Measurements from ENCODE around the gene PTPMT1.

Gene PTPMT1

GRCh38 chr11:47586098-47586855 is 20.9 kb downstream of the PTPMT1 start, which contains the start of gene FAM180B:
Gene FAM180B, plus strand, starts transcription at chr11:47586678. Its CDS starts 91 bp downstream, at chr11:47586769.
- no peaks in the 10 kb centered on the region for H3K9me3 ChIP-seq (ENCODE audit: control insufficient read depth, insufficient read depth, low read length)
- no peaks in the 10 kb centered on the region for H3K4me1 ChIP-seq (ENCODE audit: control insufficient read depth, insufficient read depth, low read length)
- 0 out of 2 replicates have a peak, but pooled peaks cover 4% of the 10 kb centered on the region for H3K27me3 ChIP-seq (ENCODE audit: control insufficient read depth, insufficient read depth, low read length)
- H3K36me3 ChIP-seq (ENCODE audit: control insufficient read depth, insufficient read depth, low read length) = peaks cover 38% of the 10 kb centered on the region
- H3K9ac ChIP-seq (ENCODE audit: low read depth, low read length) = no peak within 1 kb of the TSS
- no peak within 1 kb of the TSS for H3K27ac ChIP-seq (ENCODE audit: low read depth, low read length)
- H3K4me3 ChIP-seq (ENCODE audit: low read depth, low read length) = no peak within 1 kb of the TSS

- Histone ChIP-seq H3K27ac (ENCODE audit: low read depth, low read length) (no peak overlapping the region), H3K4me1 (ENCODE audit: control insufficient read depth, insufficient read depth, low read length) (peaks cover 5% of the 10 kb centered on the region; the same call in 1 of the 2 replicates), H3K27me3 (ENCODE audit: control insufficient read depth, insufficient read depth, low read length) (peaks cover 10% of the 10 kb centered on the region), H3K9me3 (ENCODE audit: control insufficient read depth, insufficient read depth, low read length) (no peaks in the 10 kb centered on the region), H3K4me3 (ENCODE audit: low read depth, low read length) (no peak overlapping the region), H3K9ac (ENCODE audit: low read depth, low read length) (no peak overlapping the region), H3K36me3 (ENCODE audit: control insufficient read depth, insufficient read depth, low read length) (peaks cover 29% of the 10 kb centered on the region)
These were observed 21.8 kb downstream of the PTPMT1 start for GRCh38 chr11:47587039-47587716.

- H3K27ac ChIP-seq (ENCODE audit: low read depth, low read length) = no peak overlapping the region
- H3K9me3 ChIP-seq (ENCODE audit: control insufficient read depth, insufficient read depth, low read length) = no peaks in the 10 kb centered on the region
- H3K4me1 ChIP-seq (ENCODE audit: control insufficient read depth, insufficient read depth, low read length) = peaks cover 5% of the 10 kb centered on the region; the same call in 1 of the 2 replicates
- peaks cover 17% of the 10 kb centered on the region for H3K27me3 ChIP-seq (ENCODE audit: control insufficient read depth, insufficient read depth, low read length)
- H3K4me3 ChIP-seq (ENCODE audit: low read depth, low read length) = no peak overlapping the region
- no peak overlapping the region for H3K9ac ChIP-seq (ENCODE audit: low read depth, low read length)
- H3K36me3 ChIP-seq (ENCODE audit: control insufficient read depth, insufficient read depth, low read length) = peaks cover 23% of the 10 kb centered on the region
These were observed 22.4 kb downstream of the PTPMT1 start for GRCh38 chr11:47587723-47588326.

GRCh38 chr11:47589118-47589517 is 23.7 kb downstream of the PTPMT1 start:
- H3K27ac ChIP-seq (ENCODE audit: low read depth, low read length) = no peak overlapping the region
- H3K36me3 ChIP-seq (ENCODE audit: control insufficient read depth, insufficient read depth, low read length) = peaks cover 10% of the 10 kb centered on the region
- H3K9me3 ChIP-seq (ENCODE audit: control insufficient read depth, insufficient read depth, low read length) = no peaks in the 10 kb centered on the region
- no peak overlapping the region for H3K4me3 ChIP-seq (ENCODE audit: low read depth, low read length)
- peaks cover 30% of the 10 kb centered on the region for H3K27me3 ChIP-seq (ENCODE audit: control insufficient read depth, insufficient read depth, low read length)
- H3K9ac ChIP-seq (ENCODE audit: low read depth, low read length) = no peak overlapping the region
- peaks cover 5% of the 10 kb centered on the region; the same call in 1 of the 2 replicates for H3K4me1 ChIP-seq (ENCODE audit: control insufficient read depth, insufficient read depth, low read length)

DNA sequence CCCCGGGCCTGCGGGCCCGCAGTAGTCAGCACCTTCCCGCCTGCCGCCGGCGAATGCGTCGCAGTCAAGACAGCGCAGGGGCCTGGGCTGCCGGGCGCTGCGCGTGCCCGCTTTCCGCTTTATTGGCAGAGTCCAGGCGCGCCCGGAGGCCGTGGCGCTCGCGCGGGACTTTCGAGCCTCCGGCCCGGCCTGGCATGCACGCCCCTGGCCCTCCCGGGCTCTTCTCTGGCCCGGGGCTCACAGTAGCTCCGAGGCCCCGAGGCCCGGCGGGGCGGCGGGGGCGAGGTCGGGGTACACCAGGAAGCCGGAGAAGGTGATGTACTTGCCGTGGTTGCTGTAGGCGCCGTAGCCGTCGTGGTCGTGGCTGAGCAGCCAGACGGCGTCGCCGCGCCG is 24.2 kb downstream of the PTPMT1 start:
- Histone ChIP-seq H3K4me3 (ENCODE audit: low read depth, low read length) (peak overlapping the region; percentile 46), H3K4me1 (ENCODE audit: control insufficient read depth, insufficient read depth, low read length) (peaks cover 7% of the 10 kb centered on the region; the same call in 1 of the 2 replicates), H3K9ac (ENCODE audit: low read depth, low read length) (peak overlapping the region; percentile 45; the same call in 1 of the 2 replicates), H3K27ac (ENCODE audit: low read depth, low read length) (no peak overlapping the region), H3K27me3 (ENCODE audit: control insufficient read depth, insufficient read depth, low read length) (peaks cover 33% of the 10 kb centered on the region), H3K9me3 (ENCODE audit: control insufficient read depth, insufficient read depth, low read length) (no peaks in the 10 kb centered on the region), H3K36me3 (ENCODE audit: control insufficient read depth, insufficient read depth, low read length) (peaks cover 5% of the 10 kb centered on the region)

- no peak overlapping the region for H3K27ac ChIP-seq (ENCODE audit: low read depth, low read length)
- H3K4me3 ChIP-seq (ENCODE audit: low read depth, low read length) = peak overlapping the region; percentile 46
- peaks cover 40% of the 10 kb centered on the region for H3K27me3 ChIP-seq (ENCODE audit: control insufficient read depth, insufficient read depth, low read length)
- peaks cover under 1% of the 10 kb centered on the region; the same call in 1 of the 2 replicates for H3K36me3 ChIP-seq (ENCODE audit: control insufficient read depth, insufficient read depth, low read length)
- peak overlapping the region; percentile 45; the same call in 1 of the 2 replicates for H3K9ac ChIP-seq (ENCODE audit: low read depth, low read length)
- no peaks in the 10 kb centered on the region for H3K9me3 ChIP-seq (ENCODE audit: control insufficient read depth, insufficient read depth, low read length)
- peaks cover 8% of the 10 kb centered on the region; the same call in 1 of the 2 replicates for H3K4me1 ChIP-seq (ENCODE audit: control insufficient read depth, insufficient read depth, low read length)
These were observed 24.8 kb downstream of the PTPMT1 start for GRCh38 chr11:47589977-47590861.

DNA sequence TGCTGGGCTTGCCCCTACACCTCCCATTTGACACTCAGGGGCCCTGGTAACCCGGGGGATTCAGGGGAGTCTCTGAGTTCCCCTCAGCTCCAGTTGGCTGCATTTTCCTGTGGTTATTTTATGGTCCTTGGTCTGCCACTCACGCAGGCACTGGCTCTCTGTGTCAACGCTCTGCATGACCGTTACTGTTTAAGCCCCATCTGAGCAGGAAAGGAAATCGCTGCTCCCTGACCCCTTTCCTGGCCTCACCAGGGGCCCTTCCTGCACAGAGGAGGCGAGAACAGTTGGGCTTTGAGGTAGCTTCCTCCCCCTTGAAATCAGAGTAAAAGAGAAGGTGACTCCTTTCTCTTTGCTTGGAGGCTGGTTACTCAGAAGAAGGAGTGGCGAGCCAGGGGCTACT is 26.4 kb downstream of the PTPMT1 start:
- Histone ChIP-seq H3K9ac (ENCODE audit: low read depth, low read length) (no peak overlapping the region), H3K27me3 (ENCODE audit: control insufficient read depth, insufficient read depth, low read length) (peaks cover 49% of the 10 kb centered on the region), H3K4me3 (ENCODE audit: low read depth, low read length) (no peak overlapping the region), H3K4me1 (ENCODE audit: control insufficient read depth, insufficient read depth, low read length) (peaks cover 8% of the 10 kb centered on the region; the same call in 1 of the 2 replicates), H3K9me3 (ENCODE audit: control insufficient read depth, insufficient read depth, low read length) (no peaks in the 10 kb centered on the region), H3K36me3 (ENCODE audit: control insufficient read depth, insufficient read depth, low read length) (no peaks in the 10 kb centered on the region), H3K27ac (ENCODE audit: low read depth, low read length) (no peak overlapping the region)

DNA sequence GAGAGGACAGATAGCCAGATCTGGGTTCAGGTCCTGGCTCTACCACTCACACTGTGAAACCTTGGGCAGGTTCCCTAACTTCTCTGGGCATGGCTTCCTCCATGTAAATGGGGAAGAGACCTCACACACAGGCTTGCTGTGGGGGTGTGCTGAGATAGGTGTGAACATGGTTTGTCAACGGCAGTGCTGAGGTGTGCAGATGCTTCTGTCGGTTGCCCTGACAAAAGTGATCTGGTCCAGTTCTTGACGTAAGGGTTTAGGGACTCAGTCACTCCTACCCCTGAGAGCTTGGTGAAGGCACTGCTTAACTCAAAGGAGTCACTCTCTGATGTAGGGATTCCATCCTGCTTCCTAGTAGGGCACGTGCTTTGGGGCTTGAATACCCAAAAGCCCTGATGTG is 26.9 kb downstream of the PTPMT1 start:
- Histone ChIP-seq H3K36me3 (ENCODE audit: control insufficient read depth, insufficient read depth, low read length) (no peaks in the 10 kb centered on the region), H3K9me3 (ENCODE audit: control insufficient read depth, insufficient read depth, low read length) (no peaks in the 10 kb centered on the region), H3K27ac (ENCODE audit: low read depth, low read length) (no peak overlapping the region), H3K4me3 (ENCODE audit: low read depth, low read length) (no peak overlapping the region), H3K27me3 (ENCODE audit: control insufficient read depth, insufficient read depth, low read length) (peaks cover 49% of the 10 kb centered on the region), H3K9ac (ENCODE audit: low read depth, low read length) (no peak overlapping the region), H3K4me1 (ENCODE audit: control insufficient read depth, insufficient read depth, low read length) (peaks cover 8% of the 10 kb centered on the region; the same call in 1 of the 2 replicates)

DNA sequence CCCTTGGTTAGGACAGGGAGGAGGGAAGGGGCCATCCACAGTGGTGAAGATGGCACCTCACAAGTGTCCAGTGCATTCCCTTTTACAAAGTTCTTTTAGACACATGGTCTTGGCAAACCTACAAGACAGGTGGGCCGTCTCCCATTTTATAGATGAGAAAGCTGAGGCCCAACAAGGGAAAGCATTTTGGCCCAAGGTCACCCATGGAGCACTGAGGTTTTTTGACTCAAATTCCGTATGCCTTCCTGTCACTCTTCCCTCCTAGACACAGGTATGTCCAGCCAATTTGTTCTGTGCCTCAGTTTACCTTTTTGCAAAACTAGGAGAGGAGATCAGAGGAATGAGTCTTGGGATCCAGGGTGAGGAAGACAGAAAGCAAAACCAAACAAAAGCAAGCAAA is 27.6 kb downstream of the PTPMT1 start:
- peaks cover 8% of the 10 kb centered on the region; the same call in 1 of the 2 replicates for H3K4me1 ChIP-seq (ENCODE audit: control insufficient read depth, insufficient read depth, low read length)
- peaks cover 49% of the 10 kb centered on the region for H3K27me3 ChIP-seq (ENCODE audit: control insufficient read depth, insufficient read depth, low read length)
- no peak overlapping the region for H3K9ac ChIP-seq (ENCODE audit: low read depth, low read length)
- no peaks in the 10 kb centered on the region for H3K36me3 ChIP-seq (ENCODE audit: control insufficient read depth, insufficient read depth, low read length)
- H3K9me3 ChIP-seq (ENCODE audit: control insufficient read depth, insufficient read depth, low read length) = no peaks in the 10 kb centered on the region
- peak overlapping the region; percentile 77 for H3K4me3 ChIP-seq (ENCODE audit: low read depth, low read length)
- no peak overlapping the region for H3K27ac ChIP-seq (ENCODE audit: low read depth, low read length)

DNA sequence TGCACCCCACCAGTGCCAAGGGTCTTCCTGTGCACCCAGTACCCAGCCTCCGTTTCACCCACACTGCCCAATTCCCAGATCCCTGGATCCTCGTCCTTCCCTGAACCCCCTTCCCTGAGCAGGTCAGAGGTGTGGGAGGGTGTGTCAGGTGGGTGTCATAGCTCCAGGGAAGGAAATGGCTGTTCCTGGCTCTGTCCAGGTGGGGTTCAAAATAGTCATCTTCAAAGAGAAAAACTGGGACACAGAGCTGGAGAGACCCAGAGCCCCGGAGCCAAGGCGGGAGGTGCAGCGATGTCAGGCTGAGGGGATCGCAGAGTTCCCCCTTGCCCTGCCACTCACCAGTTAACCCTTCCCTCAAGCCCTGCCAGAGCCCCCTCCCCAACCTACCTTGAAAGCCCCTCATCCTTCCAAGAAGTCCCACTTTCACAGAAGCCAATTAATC is 28.1 kb downstream of the PTPMT1 start:
- Histone ChIP-seq H3K9ac (ENCODE audit: low read depth, low read length) (no peak overlapping the region), H3K27ac (ENCODE audit: low read depth, low read length) (no peak overlapping the region), H3K36me3 (ENCODE audit: control insufficient read depth, insufficient read depth, low read length) (no peaks in the 10 kb centered on the region), H3K4me3 (ENCODE audit: low read depth, low read length) (peak overlapping the region; percentile 77), H3K27me3 (ENCODE audit: control insufficient read depth, insufficient read depth, low read length) (peaks cover 49% of the 10 kb centered on the region), H3K9me3 (ENCODE audit: control insufficient read depth, insufficient read depth, low read length) (no peaks in the 10 kb centered on the region), H3K4me1 (ENCODE audit: control insufficient read depth, insufficient read depth, low read length) (peaks cover 8% of the 10 kb centered on the region; the same call in 1 of the 2 replicates)
